Measurements from ENCODE around the gene DRAP1. TPM values are rescaled to one million over a fixed set of nuclear protein-coding genes. Genes with fewer than 3 reads are reported as not detected.
A peak's percentile ranks its signal among the peaks of the same experiment; 100 is the strongest.

Gene DRAP1
- total RNA-seq, 2 experiments from 2014 or later, result 68.2 to 93.2 TPM

DNA sequence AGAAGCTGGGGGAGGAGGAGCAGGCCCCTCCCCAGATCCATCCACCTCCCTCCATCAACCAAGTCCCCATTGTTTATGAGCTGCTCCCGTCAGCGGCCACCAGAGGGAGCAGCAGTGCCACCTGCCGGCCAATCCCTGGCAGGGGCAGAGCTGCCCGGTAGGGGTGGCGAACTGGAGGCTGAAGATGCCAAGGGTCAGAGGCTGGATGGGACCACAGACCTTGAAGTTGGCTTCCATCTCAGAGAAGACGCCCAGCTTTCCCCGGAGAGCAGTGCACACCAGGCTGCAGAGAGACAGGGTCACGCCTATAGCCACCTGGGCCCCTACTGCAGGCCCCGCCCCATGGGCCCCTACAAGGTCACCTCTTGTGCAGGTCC, 34.5 kb upstream of the DRAP1 start:
- Histone ChIP-seq H3K9me2 (ENCODE audit: insufficient read depth, low read length) (no peaks in the 10 kb centered on the region), H3K4me2 (ENCODE audit: low read length) (peak overlapping the region; percentile 55), H3K36me3 (ENCODE audit: insufficient read depth, low read length) (peaks cover 53% of the 10 kb centered on the region), H3K79me2 (ENCODE audit: insufficient read depth, low read depth, low read length) (peaks cover 16% of the 10 kb centered on the region; the same call in 1 of the 2 replicates), H3K4me1 (ENCODE audit: insufficient read depth, low read length, poor library complexity, severe bottlenecking) (peaks cover 45% of the 10 kb centered on the region), H3K27ac (ENCODE audit: low read depth, low read length, poor library complexity, severe bottlenecking) (no peak overlapping the region), H4K20me1 (ENCODE audit: insufficient read depth, low read length) (no peaks in the 10 kb centered on the region), H3K4me3 (ENCODE audit: low read depth, low read length, poor library complexity, severe bottlenecking) (no peak overlapping the region), H3K9me3 (ENCODE audit: low read length) (no peaks in the 10 kb centered on the region), H2AFZ (ENCODE audit: low read length) (no peak overlapping the region)
- intact Hi-C loops (cut with micrococcal nuclease; ENCODE audit: unreplicated experiment), result loop anchor here (1.0 to 5.0 kb wide), 2 partner anchors 105 to 248 kb away; no protein-coding TSS in a partner anchor
- TF ChIP-seq, protein P1, sequence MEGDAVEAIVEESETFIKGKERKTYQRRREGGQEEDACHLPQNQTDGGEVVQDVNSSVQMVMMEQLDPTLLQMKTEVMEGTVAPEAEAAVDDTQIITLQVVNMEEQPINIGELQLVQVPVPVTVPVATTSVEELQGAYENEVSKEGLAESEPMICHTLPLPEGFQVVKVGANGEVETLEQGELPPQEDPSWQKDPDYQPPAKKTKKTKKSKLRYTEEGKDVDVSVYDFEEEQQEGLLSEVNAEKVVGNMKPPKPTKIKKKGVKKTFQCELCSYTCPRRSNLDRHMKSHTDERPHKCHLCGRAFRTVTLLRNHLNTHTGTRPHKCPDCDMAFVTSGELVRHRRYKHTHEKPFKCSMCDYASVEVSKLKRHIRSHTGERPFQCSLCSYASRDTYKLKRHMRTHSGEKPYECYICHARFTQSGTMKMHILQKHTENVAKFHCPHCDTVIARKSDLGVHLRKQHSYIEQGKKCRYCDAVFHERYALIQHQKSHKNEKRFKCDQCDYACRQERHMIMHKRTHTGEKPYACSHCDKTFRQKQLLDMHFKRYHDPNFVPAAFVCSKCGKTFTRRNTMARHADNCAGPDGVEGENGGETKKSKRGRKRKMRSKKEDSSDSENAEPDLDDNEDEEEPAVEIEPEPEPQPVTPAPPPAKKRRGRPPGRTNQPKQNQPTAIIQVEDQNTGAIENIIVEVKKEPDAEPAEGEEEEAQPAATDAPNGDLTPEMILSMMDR (conservative IDR thresholded peaks at IDR 0.05; ENCODE audit: low read length), result peak; percentile 99
- no peak for TF ChIP-seq EZH2phosphoT487 (IDR thresholded peaks at IDR 0.05; ENCODE audit: borderline replicate concordance, low read depth, low read length)
- no TSS peak for BruUV-seq (replicated peaks)
- CTCF ChIA-PET (ENCODE audit: unreplicated experiment), result interaction anchor here (0.6 to 0.7 kb wide), 5 partner anchors 9 to 104 kb away, joined by 3 to 5 read pairs (median 3); no protein-coding TSS in a partner anchor
- POLR2A ChIA-PET, result interaction anchor here (0.6 to 1.2 kb wide), 8 partner anchors 10 to 221 kb away, joined by 3 to 7 read pairs (median 3); partner anchors contain the start of gene MUS81
- DNase-seq (ENCODE audit: low spot score), result peak; percentile 83

DNA sequence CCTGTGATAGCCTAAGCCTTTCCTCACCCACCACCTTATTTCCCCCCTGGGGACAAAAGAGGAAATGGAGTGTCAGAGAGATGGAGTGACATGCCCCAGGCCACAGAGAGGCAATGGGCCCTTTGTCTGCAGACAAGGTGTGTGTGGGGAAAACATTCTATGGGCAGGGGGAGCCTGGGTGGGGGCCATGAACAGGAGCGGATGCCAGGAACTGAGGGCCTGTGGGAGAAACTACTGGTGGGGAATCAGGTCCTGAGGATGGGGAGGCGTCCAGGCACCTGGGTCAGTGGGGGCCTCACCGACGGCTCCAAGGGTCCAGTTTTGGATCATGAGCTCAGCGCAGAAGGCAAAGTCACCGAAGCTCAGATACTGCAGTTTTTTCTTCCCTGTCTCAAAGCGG, 34.0 kb upstream of the DRAP1 start:
- H3K4me1 ChIP-seq (ENCODE audit: insufficient read depth, low read length, poor library complexity, severe bottlenecking), result peaks cover 50% of the 10 kb centered on the region
- no peak overlapping the region for H3K4me3 ChIP-seq (ENCODE audit: low read depth, low read length, poor library complexity, severe bottlenecking)
- no peak overlapping the region for H3K27ac ChIP-seq (ENCODE audit: low read depth, low read length, poor library complexity, severe bottlenecking)
- no TSS peak for BruUV-seq (replicated peaks)
- no peak for TF ChIP-seq EZH2phosphoT487 (IDR thresholded peaks at IDR 0.05; ENCODE audit: borderline replicate concordance, low read depth, low read length)
- TF ChIP-seq, protein P1 (conservative IDR thresholded peaks at IDR 0.05; ENCODE audit: low read length), result no peak
- no peak for DNase-seq (ENCODE audit: low spot score)
- POLR2A ChIA-PET, result interaction anchor here (0.6 to 1.2 kb wide), 9 partner anchors 9 to 221 kb away, joined by 3 to 7 read pairs (median 3); partner anchors contain the start of gene MUS81
- no peaks in the 10 kb centered on the region for H3K9me2 ChIP-seq (ENCODE audit: insufficient read depth, low read length)
- H2AFZ ChIP-seq (ENCODE audit: low read length), result no peak overlapping the region
- peaks cover 16% of the 10 kb centered on the region; the same call in 1 of the 2 replicates for H3K79me2 ChIP-seq (ENCODE audit: insufficient read depth, low read depth, low read length)
- peak overlapping the region; percentile 55 for H3K4me2 ChIP-seq (ENCODE audit: low read length)
- no peaks in the 10 kb centered on the region for H3K9me3 ChIP-seq (ENCODE audit: low read length)
- intact Hi-C loops (cut with micrococcal nuclease; ENCODE audit: unreplicated experiment), result loop anchor here (5.0 kb wide), 1 partner anchor 247 kb away; no protein-coding TSS in a partner anchor
- H4K20me1 ChIP-seq (ENCODE audit: insufficient read depth, low read length), result no peaks in the 10 kb centered on the region
- peaks cover 53% of the 10 kb centered on the region for H3K36me3 ChIP-seq (ENCODE audit: insufficient read depth, low read length)
- CTCF ChIA-PET (ENCODE audit: unreplicated experiment), result interaction anchor here (0.6 kb wide), 1 partner anchor 9 kb away, joined by 3 read pairs; no protein-coding TSS in a partner anchor

Data from OCI-LY7 (cell line).